GM12878 (cell line): ENCODE results near the gene TIRAP. TPM values are rescaled to one million over a fixed set of nuclear protein-coding genes. Genes with fewer than 3 reads are reported as not detected.

Source experiments
- ATF7 ChIP-seq: fragments of 450-650 bp; IDR thresholded peaks from 2 replicates; pipeline ENCODE4 v1.6.1; 2016; ENCODE audit warnings: low read depth, mild to moderate bottlenecking
- BCL11A ChIP-seq: IDR thresholded peaks from 2 replicates; pipeline ENCODE4 v1.6.1; 2011; ENCODE audit warnings: low read depth, low read length
- CBX5 ChIP-seq: sonication (generic); IDR thresholded peaks from 2 replicates; pipeline ENCODE4 v1.6.1; 2016; ENCODE audit warnings: low read depth, moderate library complexity, mild to moderate bottlenecking, inconsistent platforms
- CEBPZ ChIP-seq: fragments of 150-350 bp; IDR thresholded peaks from 2 replicates; pipeline ENCODE4 v1.6.1; 2016; ENCODE audit warnings: low read depth, low read length
- CHD4 ChIP-seq: fragments of 200-600 bp; sonication (generic); IDR thresholded peaks from 2 replicates; pipeline ENCODE4 v1.6.1; 2016; ENCODE audit warnings: mild to moderate bottlenecking
- CTCF ChIP-seq, 3 experiments: IDR thresholded peaks in 2 of 3; conservative IDR thresholded peaks in 1 of 3; 2 replicates each; pipeline ENCODE4 v1.5.1; 2011; ENCODE audit warnings: low read depth in 3 of 3, low read length in 3 of 3, mild to moderate bottlenecking in 3 of 3, control low read depth in 2 of 3, moderate library complexity in 2 of 3, inconsistent platforms in 1 of 3, mixed read lengths in 1 of 3; ENCODE audit not compliant: control insufficient read depth in 2 of 3, insufficient read depth in 1 of 3; ENCODE audit errors: extremely low read depth in 1 of 3
- EZH2 ChIP-seq: IDR thresholded peaks from 2 replicates; pipeline ENCODE4 v1.6.1; 2012; ENCODE audit warnings: low read depth, mild to moderate bottlenecking, control low read depth, inconsistent platforms, low read length, borderline replicate concordance; ENCODE audit not compliant: control insufficient read depth
- FOS ChIP-seq: IDR thresholded peaks from 3 replicates; pipeline ENCODE4 v1.6.1; 2011; ENCODE audit warnings: borderline replicate concordance; ENCODE audit not compliant: insufficient read length; ENCODE audit errors: extremely low read depth
- FOXM1 ChIP-seq: IDR thresholded peaks from 2 replicates; pipeline ENCODE4 v1.6.1; 2012; ENCODE audit warnings: low read depth, mild to moderate bottlenecking, inconsistent platforms, low read length, moderate library complexity
- GATAD2B ChIP-seq: fragments of 450-650 bp; conservative IDR thresholded peaks from 2 replicates; pipeline ENCODE4 v1.6.1; 2017; ENCODE audit warnings: low read depth, mild to moderate bottlenecking, moderate library complexity
- IKZF1 ChIP-seq: fragments of 450-650 bp; conservative IDR thresholded peaks from 2 replicates; pipeline ENCODE4 v1.6.1; 2017; ENCODE audit warnings: antibody characterized with exemption, mild to moderate bottlenecking
- JUND ChIP-seq: IDR thresholded peaks from 2 replicates; pipeline ENCODE4 v1.6.1; 2012; ENCODE audit warnings: low read depth, mild to moderate bottlenecking, low read length, improper control_type of control experiment, moderate library complexity
- MTA3 ChIP-seq: IDR thresholded peaks from 2 replicates; pipeline ENCODE4 v1.6.1; 2012; ENCODE audit warnings: low read length, inconsistent platforms, borderline replicate concordance
- RAD21 ChIP-seq: IDR thresholded peaks from 2 replicates; pipeline ENCODE4 v1.6.1; 2011; ENCODE audit warnings: mild to moderate bottlenecking, low read depth, low read length, moderate library complexity; ENCODE audit not compliant: insufficient read depth
- RAD51 ChIP-seq: fragments of 450-650 bp; IDR thresholded peaks from 2 replicates; pipeline ENCODE4 v1.6.1; 2016; ENCODE audit warnings: moderate library complexity, mild to moderate bottlenecking, inconsistent platforms
- RB1 ChIP-seq: fragments of 450-650 bp; formaldehyde crosslinking; IDR thresholded peaks from 2 replicates; pipeline ENCODE4 v1.6.1; 2017; ENCODE audit warnings: mild to moderate bottlenecking, borderline replicate concordance
- RCOR1 ChIP-seq: conservative IDR thresholded peaks from 2 replicates; pipeline ENCODE4 v1.6.1; 2012; ENCODE audit warnings: low read depth, low read length, improper control_type of control experiment
- SMARCA5 ChIP-seq: fragments of 450-650 bp; IDR thresholded peaks from 2 replicates; pipeline ENCODE4 v1.6.1; 2017; ENCODE audit warnings: mild to moderate bottlenecking
- SP1 ChIP-seq: IDR thresholded peaks from one replicate; pipeline ENCODE4 v1.6.1; 2011; ENCODE audit warnings: low read depth, low read length
- SREBF1 ChIP-seq: IDR thresholded peaks from 2 replicates; pipeline ENCODE4 v1.6.1; 2012; ENCODE audit warnings: mild to moderate bottlenecking, low read length
- STAT3 ChIP-seq: IDR thresholded peaks from 2 replicates; pipeline ENCODE4 v1.6.1; 2011; ENCODE audit warnings: low read depth, low read length, improper control_type of control experiment
- TCF12 ChIP-seq: IDR thresholded peaks from 2 replicates; pipeline ENCODE4 v1.6.1; 2011; ENCODE audit warnings: low read depth, mild to moderate bottlenecking, low read length
- TCF7 ChIP-seq: IDR thresholded peaks from 2 replicates; pipeline ENCODE4 v1.6.1; 2014; ENCODE audit warnings: antibody characterized with exemption, borderline replicate concordance
- ZZZ3 ChIP-seq: IDR thresholded peaks from 2 replicates; pipeline ENCODE4 v1.6.1; 2011; ENCODE audit warnings: low read depth; ENCODE audit not compliant: control insufficient read depth, insufficient read length
- polyA plus RNA-seq, 11 experiments: library from polyadenylated mRNA; depleted of rRNA in 4 of 11; unstranded in 6 of 11; stranded (reverse) in 5 of 11; fragments of >200 nt; fragmentation: Nextera tagmentation in 4 of 11; fragmentation: Illumina TruSeq in 1 of 11; extraction: Ambion mirVana in 4 of 11; extraction: Trizol in 1 of 11; gene quantifications; 1 replicate in 1 of 11; 2 replicates in 10 of 11; pipeline versions ENCODE4 v1.2.1 to v1.2.3, GENCODE V29; 2011 to 2016; ENCODE audit warnings: inconsistent platforms in 2 of 11, missing spikeins in 2 of 11, low read depth in 1 of 11
- total RNA-seq, 4 experiments: library from RNA; depleted of rRNA in 3 of 4; stranded (reverse); fragments of >200 nt in 3 of 4; fragmentation: Illumina TruSeq in 1 of 4; extraction: Trizol in 1 of 4; gene quantifications; 2 replicates each; pipeline versions ENCODE4 v1.2.1 to v1.2.3, GENCODE V29; 2013 to 2021
- TF ChIP-seq, protein P1 (sequence below): fragments of 450-650 bp; IDR thresholded peaks from 2 replicates; pipeline ENCODE4 v1.6.1; 2017; ENCODE audit warnings: borderline replicate concordance

TIRAP gene
- total and polyA plus RNA-seq, 10 of the 15 experiments (the other 5 are each of a cell fraction or from before 2014, with no cell fraction given), result 0.76 to 9.9 (median 4.7) TPM

DNA sequence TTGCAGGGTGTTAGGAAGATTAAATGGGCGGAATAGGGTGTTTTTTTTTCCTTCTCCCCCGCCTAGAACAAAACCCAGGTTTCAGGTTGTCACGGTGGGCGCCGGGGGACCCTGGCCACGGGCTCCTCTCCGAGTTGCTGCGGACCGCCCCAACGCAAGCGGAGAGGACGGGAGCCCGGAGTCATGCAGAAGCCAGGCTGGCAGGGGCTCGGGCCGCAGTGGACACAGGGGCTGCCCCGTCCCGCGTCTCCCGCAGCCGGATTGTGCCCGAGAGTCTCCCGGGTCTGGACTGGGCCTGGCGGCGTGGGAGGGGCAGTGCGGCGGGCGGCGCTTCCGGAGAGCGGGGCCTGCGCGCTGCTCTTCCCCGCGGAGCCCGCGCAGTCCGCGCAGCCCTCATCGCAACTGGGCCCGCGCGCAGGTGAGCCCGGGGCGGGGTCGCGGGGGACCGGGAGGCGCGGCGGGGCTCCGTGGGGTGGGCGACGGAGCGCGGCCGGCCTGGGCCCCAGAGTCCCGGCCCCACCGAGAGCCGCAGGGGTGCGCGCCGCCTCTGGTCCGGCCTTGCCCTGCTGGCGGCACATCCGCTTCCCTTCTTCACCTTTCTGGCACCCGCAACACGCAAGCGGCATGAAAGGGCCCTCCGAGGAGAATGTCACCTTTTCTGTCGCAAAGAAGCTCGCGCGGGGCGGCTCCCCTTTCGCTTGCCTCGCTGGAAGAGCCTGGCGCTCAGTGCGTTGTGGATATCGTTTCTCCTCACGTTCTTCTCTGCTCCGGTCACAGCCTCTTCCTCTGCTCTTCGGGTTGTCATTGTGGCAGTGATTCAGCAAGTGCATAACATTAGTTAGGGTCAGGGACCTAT, at the start of gene TIRAP (continued):
- TF ChIP-seq RB1 (peak; percentile 88; the same call in 1 of the 2 replicates), TCF7 (no peak), CHD4 (no peak), IKZF1 (peak; percentile 69), SP1 (no peak), ATF7 (no peak), CBX5 (no peak), CTCF (IDR thresholded peaks at IDR 0.05 in 2 of 3, conservative IDR thresholded peaks at IDR 0.05 in 1 of 3; ENCODE audit: control insufficient read depth in 2 of 3, extremely low read depth in 1 of 3, insufficient read depth in 1 of 3, low read depth in 3 of 3, low read length in 3 of 3) (no peak), BCL11A (no peak), RCOR1 (no peak), FOS (no peak), FOXM1 (no peak), GATAD2B (peak; percentile 91), SREBF1 (no peak), ZZZ3 (no peak), CEBPZ (no peak), SMARCA5 (peak; percentile 66; the same call in 1 of the 2 replicates), RAD21 (no peak), RAD51 (no peak), EZH2 (no peak), JUND (no peak), MTA3 (no peak), STAT3 (no peak), TCF12 (no peak)
- TF ChIP-seq, protein P1, sequence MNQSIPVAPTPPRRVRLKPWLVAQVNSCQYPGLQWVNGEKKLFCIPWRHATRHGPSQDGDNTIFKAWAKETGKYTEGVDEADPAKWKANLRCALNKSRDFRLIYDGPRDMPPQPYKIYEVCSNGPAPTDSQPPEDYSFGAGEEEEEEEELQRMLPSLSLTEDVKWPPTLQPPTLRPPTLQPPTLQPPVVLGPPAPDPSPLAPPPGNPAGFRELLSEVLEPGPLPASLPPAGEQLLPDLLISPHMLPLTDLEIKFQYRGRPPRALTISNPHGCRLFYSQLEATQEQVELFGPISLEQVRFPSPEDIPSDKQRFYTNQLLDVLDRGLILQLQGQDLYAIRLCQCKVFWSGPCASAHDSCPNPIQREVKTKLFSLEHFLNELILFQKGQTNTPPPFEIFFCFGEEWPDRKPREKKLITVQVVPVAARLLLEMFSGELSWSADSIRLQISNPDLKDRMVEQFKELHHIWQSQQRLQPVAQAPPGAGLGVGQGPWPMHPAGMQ, result no peak
